Endothelial cell of umbilical vein (primary cell): ENCODE data around the gene CTBS. TPM values are rescaled to one million over a fixed set of nuclear protein-coding genes. Genes with fewer than 3 reads are reported as not detected.

Experiments used
- Bru-seq: library from RNA; stranded (reverse); fragments of 400-500 nt; gene quantifications from one replicate; lab custom pipeline; 2021; lab: Mats Ljungman, UMichigan
- BruChase-seq, 2 experiments: library from RNA; stranded (reverse); fragments of 400-500 nt; gene quantifications; one replicate each; lab custom pipeline; 2021; lab: Mats Ljungman, UMichigan
- BruUV-seq: library from RNA; stranded (reverse); fragments of 400-500 nt; replicated peaks from 2 replicates; lab custom pipeline; 2021; lab: Mats Ljungman, UMichigan
- CTCF ChIA-PET: fragments of 300-600, 350-600 bp; sonication (Branson Sonifier 250); formaldehyde crosslinking; loops from one replicate; lab custom pipeline; 2021; ENCODE audit warnings: antibody characterized with exemption, inconsistent platforms; lab: Charles Lee
- POLR2A ChIA-PET: fragments of 300-600, 350-600 bp; sonication (Branson Sonifier 250); formaldehyde crosslinking; loops from one replicate; lab custom pipeline; 2021; ENCODE audit warnings: antibody characterized with exemption, inconsistent platforms; lab: Charles Lee
- DNase-seq: peaks from one replicate; pipeline ENCODE4 v3.0.0-alpha.2; 2011; ENCODE audit warnings: low read depth, low spot score
- FAIRE-seq: peaks from 2 replicates; lab custom pipeline; 2011; peaks lifted over from hg19 to GRCh38; lab: Jason Lieb, UNC
- H2AFZ ChIP-seq: 2 replicates; pipeline ENCODE4 v1.6.0; 2012; ENCODE audit warnings: low read depth, low read length, control low read depth, inconsistent platforms
- H3K27ac ChIP-seq: 2 replicates; pipeline ENCODE4 v1.5.1; 2011; ENCODE audit warnings: low read depth, mild to moderate bottlenecking, control low read depth, low read length, moderate library complexity; ENCODE audit not compliant: insufficient read depth
- H3K27me3 ChIP-seq, 2 experiments: 2 replicates each; pipeline versions ENCODE4 v1.6.0 to v1.6.1; 2011; ENCODE audit warnings: low read length in 2 of 2, mixed read lengths in 1 of 2; ENCODE audit not compliant: control insufficient read depth in 2 of 2, insufficient read depth in 2 of 2
- H3K36me3 ChIP-seq, 2 experiments: 2 replicates in 1 of 2; 3 replicates in 1 of 2; pipeline ENCODE4 v1.5.1; 2011; ENCODE audit warnings: low read length in 2 of 2, mild to moderate bottlenecking in 1 of 2, moderate library complexity in 1 of 2; ENCODE audit not compliant: control insufficient read depth in 2 of 2, insufficient read depth in 2 of 2; ENCODE audit errors: extremely low read depth in 1 of 2
- H3K4me1 ChIP-seq: 3 replicates; pipeline ENCODE4 v1.5.1; 2011; ENCODE audit warnings: mild to moderate bottlenecking, low read length; ENCODE audit not compliant: control insufficient read depth, insufficient read depth; ENCODE audit errors: extremely low read depth
- H3K4me2 ChIP-seq: 2 replicates; pipeline ENCODE4 v1.6.1; 2011; ENCODE audit warnings: low read length, control low read depth, mixed read lengths; ENCODE audit not compliant: insufficient read depth
- H3K4me3 ChIP-seq, 3 experiments: fragments of 200-600 bp in 1 of 3; sonication (generic), shearing (Covaris generic) in 1 of 3; replicated peaks in 1 of 3; 2 replicates each; pipeline ENCODE4 v1.5.1; 2011 to 2016; ENCODE audit warnings: control low read depth in 3 of 3, low read length in 3 of 3, mild to moderate bottlenecking in 2 of 3, inconsistent platforms in 1 of 3, low read depth in 1 of 3, moderate library complexity in 1 of 3; ENCODE audit not compliant: insufficient read depth in 1 of 3
- H3K79me2 ChIP-seq: 2 replicates; pipeline ENCODE4 v1.6.0; 2012; ENCODE audit warnings: low read length, inconsistent platforms; ENCODE audit not compliant: control insufficient read depth, insufficient read depth
- H3K9ac ChIP-seq: replicated peaks from 2 replicates; pipeline ENCODE3; 2011; ENCODE audit warnings: low read length, control low read depth; ENCODE audit not compliant: insufficient read depth; ENCODE audit errors: extremely low read depth
- H3K9me1 ChIP-seq: replicated peaks from 3 replicates; pipeline ENCODE4 v1.6.0; 2011; ENCODE audit warnings: mild to moderate bottlenecking, low read length; ENCODE audit not compliant: control insufficient read depth, insufficient read depth; ENCODE audit errors: extremely low read depth
- H3K9me3 ChIP-seq: replicated peaks from 2 replicates; pipeline ENCODE4 v1.5.1; 2012; ENCODE audit warnings: low read length, inconsistent platforms; ENCODE audit not compliant: control insufficient read depth, insufficient read depth
- H4K20me1 ChIP-seq: replicated peaks from 2 replicates; pipeline ENCODE3; 2011; ENCODE audit warnings: mild to moderate bottlenecking, low read length; ENCODE audit not compliant: control insufficient read depth, insufficient read depth; ENCODE audit errors: extremely low read depth
- EZH2 ChIP-seq: IDR thresholded peaks from 2 replicates; pipeline ENCODE4 v1.6.1; 2012; ENCODE audit warnings: borderline replicate concordance, low read depth, mild to moderate bottlenecking, moderate library complexity, low read length, inconsistent platforms; ENCODE audit not compliant: severe bottlenecking
- GATA2 ChIP-seq: IDR thresholded peaks from 2 replicates; pipeline ENCODE4 v1.7.0; 2011; ENCODE audit warnings: low read depth, mild to moderate bottlenecking, moderate library complexity, mixed read lengths, low read length; ENCODE audit not compliant: insufficient read length, insufficient read depth
- POLR2A ChIP-seq: IDR thresholded peaks from 2 replicates; pipeline ENCODE4 v1.6.1; 2012; ENCODE audit warnings: low read depth, mild to moderate bottlenecking, control low read depth, low read length
- POLR2AphosphoS5 ChIP-seq: IDR thresholded peaks from 2 replicates; pipeline ENCODE4 v1.6.1; 2012; ENCODE audit warnings: low read depth, mild to moderate bottlenecking, control low read depth, low read length, moderate library complexity; ENCODE audit not compliant: insufficient read depth
- dilution Hi-C: fragments of 300-500 bp; cut with MboI; formaldehyde crosslinking; loops from one replicate; pipeline ENCODE4 v1.15.0; 2019; ENCODE audit warnings: low sequenced_read_pairs; ENCODE audit not compliant: extremely low pct_ligation_motif_present
- intact Hi-C: fragments of 100-400 bp; cut with micrococcal nuclease; formaldehyde crosslinking; loops from one replicate; pipeline ENCODE4 v1.10.0; 2022
- long read RNA-seq: library from polyadenylated mRNA; stranded (forward); transcript quantifications from one replicate; pipeline ENCODE4 v2.0.0, GENCODE V29; 2021
- polyA minus RNA-seq, 3 experiments: library from RNA; depleted of rRNA, polyadenylated mRNA; stranded (reverse); fragments of >200 nt; gene quantifications; 1 replicate in 1 of 3; 2 replicates in 2 of 3; pipeline ENCODE4 v1.2.3, GENCODE V29; 2011
- polyA plus RNA-seq, 4 experiments: library from polyadenylated mRNA; depleted of rRNA in 3 of 4; stranded (reverse) in 3 of 4; unstranded in 1 of 4; fragments of >200 nt; gene quantifications; 2 replicates each; pipeline versions ENCODE4 v1.2.1 to v1.2.3, GENCODE V29; 2011 to 2012; ENCODE audit warnings: missing spikeins in 1 of 4
- total RNA-seq: library from RNA; stranded (reverse); gene quantifications from 2 replicates; pipeline ENCODE4 v1.2.3, GENCODE V29; 2021

CTBS gene
- total RNA-seq (10.7 and 14.3 TPM in 2 replicates), polyA plus RNA-seq (9.0 and 11.4 TPM in 2 replicates), polyA minus RNA-seq (10.8 and 13.0 TPM in 2 replicates), Bru-seq, nascent RNA (percentile 82 among the genes with signal in this experiment), BruChase-seq, experiment 1, labeled RNA remaining after a 6-hour chase (percentile 57 among the genes with signal in this experiment), BruChase-seq, experiment 2, labeled RNA remaining after a 2-hour chase (percentile 55 among the genes with signal in this experiment)
- 9.5 and 11.5 TPM in 2 replicates for polyA plus RNA-seq (2011; cell fraction: cytosol; rRNA removed)
- 7.0 and 7.9 TPM in 2 replicates for polyA plus RNA-seq (2011; cell fraction: nucleus; rRNA removed)
- polyA plus RNA-seq (2012) = 8.8 and 12.0 TPM in 2 replicates
- polyA minus RNA-seq (2011; cell fraction: cytosol; rRNA and poly(A)+ RNA removed) = 1.3 TPM
- polyA minus RNA-seq (2011; cell fraction: nucleus; rRNA and poly(A)+ RNA removed) = 15.4 and 17.1 TPM in 2 replicates
- long read RNA-seq, full-length matches to known transcripts = 18 of 32 reads
- long read RNA-seq, partial matches to known transcripts = 4 of 32 reads
- long read RNA-seq, other reads (novel, unspliced or antisense) = 10 of 32 reads

GRCh38 chr1:84573967-84574842 is at the start of gene CTBS:
CTBS (minus strand) TSS chr1:84574440; CDS start chr1:84574415, 25 bp downstream.
- CTCF ChIA-PET = interaction anchor here (1.3 to 2.6 kb wide), 10 partner anchors 27 to 433 kb away, joined by 3 to 17 read pairs (median 6); partner anchors contain the start of genes GNG5 and SPATA1
- POLR2A ChIA-PET = interaction anchor here (0.7 to 2.3 kb wide), 9 partner anchors 9 to 151 kb away, joined by 3 to 30 read pairs (median 4); partner anchors contain the start of genes GNG5 and SPATA1
- Histone ChIP-seq H3K4me2 (peak within 1 kb of the TSS; percentile 92), H3K9me1 (no peaks in the 10 kb centered on the region), H3K9me3 (no peaks in the 10 kb centered on the region), H3K9ac (peak within 1 kb of the TSS; percentile 99), H3K27ac (peak within 1 kb of the TSS; percentile 98), H4K20me1 (no peaks in the 10 kb centered on the region), H3K27me3 (no peaks in the 10 kb centered on the region), H2AFZ (peak within 1 kb of the TSS; percentile 100), H3K4me3 (peak within 1 kb of the TSS; percentile 40 to 69 (median 62)), H3K36me3 (peaks cover 0 to 2% of the 10 kb centered on the region in 2 experiments), H3K4me1 (peaks cover 17% of the 10 kb centered on the region), H3K79me2 (no peaks in the 10 kb centered on the region)
- dilution Hi-C loops (no loop called here), intact Hi-C loops (loop anchor here (1.0 to 5.0 kb wide), 6 partner anchors 25 to 753 kb away; partner anchors contain the start of genes GNG5, RPF1 and SPATA1)
- DNase-seq (peak; percentile 85), FAIRE-seq (peak; percentile 52)
- BruUV-seq = TSS peak; percentile 79
- TF ChIP-seq POLR2A = peak; percentile 86
- TF ChIP-seq EZH2 = no peak
- peak; percentile 93 for TF ChIP-seq POLR2AphosphoS5
- TF ChIP-seq GATA2 = no peak
